Measurements from ENCODE around the gene ZBTB4.

ZBTB4 gene

GRCh38 chr17:7443499-7444485 lies 35.6 kb downstream of the ZBTB4 start:
- no peak overlapping the region for H3K4me3 ChIP-seq (ENCODE audit: low read depth, low read length)
- no peak for TF ChIP-seq CTCF (IDR thresholded peaks at IDR 0.05; ENCODE audit: borderline replicate concordance, insufficient read depth, low read depth, low read length)

DNA sequence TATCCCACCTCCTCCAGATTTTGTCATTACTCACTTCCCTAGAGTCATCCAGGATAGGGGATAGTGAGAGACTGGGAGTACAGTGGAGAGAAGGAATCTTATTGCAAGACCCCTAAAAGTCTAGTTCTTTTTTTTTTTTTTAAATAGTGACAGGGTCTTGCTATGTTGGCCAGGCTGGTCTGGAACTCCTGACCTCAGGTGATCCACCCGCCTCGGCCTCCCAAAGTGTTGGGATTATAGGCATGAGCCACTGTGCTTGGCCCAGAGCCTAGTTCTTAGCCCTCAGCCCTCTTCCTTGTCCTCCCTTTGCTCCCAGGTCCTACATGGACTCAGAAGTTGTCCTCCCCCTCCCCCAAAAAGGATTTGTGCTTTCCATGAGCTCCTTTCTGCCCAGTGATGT lies 37.3 kb downstream of the ZBTB4 start:
- H3K4me3 ChIP-seq (ENCODE audit: low read depth, low read length): no peak overlapping the region
- no peak for TF ChIP-seq CTCF (IDR thresholded peaks at IDR 0.05; ENCODE audit: borderline replicate concordance, insufficient read depth, low read depth, low read length)

GRCh38 chr17:7441266-7441665 lies 38.2 kb downstream of the ZBTB4 start:
- TF ChIP-seq CTCF (IDR thresholded peaks at IDR 0.05; ENCODE audit: borderline replicate concordance, insufficient read depth, low read depth, low read length): no peak
- H3K4me3 ChIP-seq (ENCODE audit: low read depth, low read length): no peak overlapping the region

DNA sequence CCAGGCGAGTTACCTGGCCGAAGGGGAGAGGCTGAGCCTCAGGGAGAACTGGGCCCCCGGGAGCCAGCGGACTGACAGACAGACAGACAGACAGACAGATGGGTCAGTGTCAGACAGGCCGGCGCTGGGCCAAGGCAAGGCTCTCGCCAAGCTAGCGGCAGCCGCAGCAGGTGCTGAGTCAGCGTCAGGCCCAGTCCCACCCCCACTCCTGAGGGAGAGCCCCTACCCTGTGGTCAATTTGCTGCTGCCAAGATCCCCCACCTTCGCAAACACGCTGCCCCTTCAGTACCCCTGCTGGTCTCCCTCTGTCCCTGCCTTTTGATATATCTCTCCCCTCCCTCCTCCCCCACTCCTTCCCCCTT lies 38.6 kb downstream of the ZBTB4 start:
- peak overlapping the region; percentile 45 for H3K4me3 ChIP-seq (ENCODE audit: low read depth, low read length)
- no peak for TF ChIP-seq CTCF (IDR thresholded peaks at IDR 0.05; ENCODE audit: borderline replicate concordance, insufficient read depth, low read depth, low read length)

- no peak for TF ChIP-seq CTCF (IDR thresholded peaks at IDR 0.05; ENCODE audit: borderline replicate concordance, insufficient read depth, low read depth, low read length)
- peak overlapping the region; percentile 45 for H3K4me3 ChIP-seq (ENCODE audit: low read depth, low read length)
Observed at GRCh38 chr17:7440113-7440833, 39.2 kb downstream of the ZBTB4 start.

- peak within 1 kb of the TSS; percentile 45 for H3K4me3 ChIP-seq (ENCODE audit: low read depth, low read length)
- TF ChIP-seq CTCF (IDR thresholded peaks at IDR 0.05; ENCODE audit: borderline replicate concordance, insufficient read depth, low read depth, low read length): no peak
Observed at GRCh38 chr17:7439462-7440112, 39.8 kb downstream of the ZBTB4 start, which contains the start of gene FGF11. TSS of gene FGF11 (plus strand) at chr17:7439512. CDS start at chr17:7439621, 109 bp downstream.

All from GM12875 (cell line).